LNCaP clone FGC (cell line): ENCODE data around the gene BSCL2.

ENCODE experiments used
- DNase-seq: peaks from one replicate; pipeline ENCODE4 v3.0.0-alpha.2; 2011; ENCODE audit warnings: low read depth
- H3K4me3 ChIP-seq: 2 replicates; pipeline ENCODE4 v1.5.1; 2011; ENCODE audit warnings: mild to moderate bottlenecking, low read depth, low read length, control low read depth
- TF ChIP-seq, protein P1 (sequence below): IDR thresholded peaks from 2 replicates; pipeline ENCODE4 v1.5.1; 2012; ENCODE audit warnings: mild to moderate bottlenecking; ENCODE audit not compliant: control insufficient read depth, insufficient read depth; ENCODE audit errors: extremely low read depth

Gene BSCL2

DNA sequence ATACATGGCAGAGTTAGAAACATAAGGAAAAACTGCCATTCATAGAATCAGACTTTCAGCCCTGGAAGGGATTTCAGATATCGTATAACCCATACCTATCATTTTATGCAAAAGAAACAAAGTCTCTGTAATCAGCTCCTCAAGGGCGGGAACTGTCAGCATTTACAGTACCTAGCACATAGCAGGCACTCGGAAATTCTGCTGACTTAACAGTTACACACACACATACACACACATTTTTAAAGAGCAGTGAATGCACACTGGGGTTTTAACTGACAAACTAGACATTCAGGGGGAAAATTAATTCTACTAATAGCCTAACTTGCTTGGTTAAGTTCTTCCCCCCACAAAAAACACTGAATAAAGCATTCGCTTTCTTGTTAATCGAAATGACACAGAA, 9.0 kb upstream of the BSCL2 start:
- no peak for DNase-seq
- TF ChIP-seq, protein P1, sequence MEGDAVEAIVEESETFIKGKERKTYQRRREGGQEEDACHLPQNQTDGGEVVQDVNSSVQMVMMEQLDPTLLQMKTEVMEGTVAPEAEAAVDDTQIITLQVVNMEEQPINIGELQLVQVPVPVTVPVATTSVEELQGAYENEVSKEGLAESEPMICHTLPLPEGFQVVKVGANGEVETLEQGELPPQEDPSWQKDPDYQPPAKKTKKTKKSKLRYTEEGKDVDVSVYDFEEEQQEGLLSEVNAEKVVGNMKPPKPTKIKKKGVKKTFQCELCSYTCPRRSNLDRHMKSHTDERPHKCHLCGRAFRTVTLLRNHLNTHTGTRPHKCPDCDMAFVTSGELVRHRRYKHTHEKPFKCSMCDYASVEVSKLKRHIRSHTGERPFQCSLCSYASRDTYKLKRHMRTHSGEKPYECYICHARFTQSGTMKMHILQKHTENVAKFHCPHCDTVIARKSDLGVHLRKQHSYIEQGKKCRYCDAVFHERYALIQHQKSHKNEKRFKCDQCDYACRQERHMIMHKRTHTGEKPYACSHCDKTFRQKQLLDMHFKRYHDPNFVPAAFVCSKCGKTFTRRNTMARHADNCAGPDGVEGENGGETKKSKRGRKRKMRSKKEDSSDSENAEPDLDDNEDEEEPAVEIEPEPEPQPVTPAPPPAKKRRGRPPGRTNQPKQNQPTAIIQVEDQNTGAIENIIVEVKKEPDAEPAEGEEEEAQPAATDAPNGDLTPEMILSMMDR = no peak

DNA sequence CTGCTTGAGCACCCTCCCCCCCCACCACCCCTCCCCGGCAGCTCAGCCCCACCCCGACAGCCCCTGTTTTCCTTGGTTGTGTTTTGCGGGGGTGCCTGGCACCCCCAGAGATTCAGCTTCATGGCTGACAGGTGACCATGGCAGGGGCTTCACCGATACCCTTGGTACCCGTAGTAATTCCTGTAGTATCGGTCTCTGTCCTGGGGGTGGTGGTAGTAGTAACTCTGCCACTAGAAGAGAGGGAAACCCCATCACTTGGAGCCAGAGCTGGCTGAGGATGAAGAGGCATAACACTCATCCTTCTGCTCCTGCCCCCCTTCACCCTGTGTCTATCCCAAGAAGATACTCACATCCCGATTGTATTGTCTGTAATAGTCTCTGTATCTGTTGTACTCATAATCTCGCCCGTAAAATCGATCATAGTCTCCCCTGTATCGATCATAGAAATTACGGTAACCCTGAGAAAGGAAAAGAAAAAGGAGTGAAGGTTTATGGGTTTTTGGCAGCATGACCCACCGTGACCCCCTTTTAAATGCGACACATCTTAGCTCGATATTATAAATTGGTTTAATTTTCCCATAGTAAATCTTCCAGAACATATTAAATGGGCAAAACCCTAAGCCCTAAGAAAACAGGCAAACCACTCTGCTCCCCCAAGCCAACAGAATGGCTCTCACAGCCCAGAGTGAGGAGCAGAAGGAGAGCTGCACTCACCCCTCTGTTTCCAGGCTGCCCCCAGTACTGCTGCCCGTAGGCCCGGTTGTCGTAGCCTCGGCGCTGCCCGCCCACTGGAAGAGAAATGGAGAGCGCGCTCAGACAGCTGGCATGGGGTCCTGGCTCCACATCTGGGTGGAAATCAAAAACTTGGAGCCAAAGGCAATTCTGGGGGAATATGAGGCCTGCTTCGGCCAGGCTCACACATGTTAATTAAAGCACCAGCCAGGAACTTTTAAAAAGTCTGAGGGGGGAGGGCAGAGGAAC, 8.2 kb upstream of the BSCL2 start:
- no peak for DNase-seq
- TF ChIP-seq, protein P1 = no peak

More for the DNA sequence above, 9.0 kb upstream of the BSCL2 start:
- no peak overlapping the region for H3K4me3 ChIP-seq

DNA sequence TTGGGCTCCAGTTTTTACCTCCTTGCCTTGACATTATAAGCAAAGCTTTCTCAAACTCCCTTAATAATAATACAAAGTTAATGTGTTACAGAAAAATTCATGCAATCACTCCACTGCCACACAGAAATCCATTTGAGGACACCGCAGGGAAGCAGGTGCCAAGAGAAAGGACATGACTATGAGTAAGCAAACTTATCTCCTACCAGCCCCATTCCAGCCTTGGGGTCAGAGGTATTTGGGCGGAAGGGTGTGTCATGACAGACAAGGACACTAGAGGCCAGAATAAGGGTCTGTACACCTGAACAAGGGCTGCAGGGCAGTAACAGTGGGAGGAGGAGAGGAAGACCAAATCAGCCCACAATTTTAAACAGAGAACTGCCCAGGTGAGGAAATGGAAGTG, 6.1 kb upstream of the BSCL2 start:
- no peak overlapping the region for H3K4me3 ChIP-seq
- TF ChIP-seq, protein P1 = no peak
- no peak for DNase-seq

More for the DNA sequence above, 8.2 kb upstream of the BSCL2 start:
- no peak overlapping the region for H3K4me3 ChIP-seq

- TF ChIP-seq, protein P1 = no peak
- no peak for DNase-seq
- H3K4me3 ChIP-seq = no peak overlapping the region
Measured at GRCh38 chr11:62712861-62713260, 5.6 kb upstream of the BSCL2 start.

DNA sequence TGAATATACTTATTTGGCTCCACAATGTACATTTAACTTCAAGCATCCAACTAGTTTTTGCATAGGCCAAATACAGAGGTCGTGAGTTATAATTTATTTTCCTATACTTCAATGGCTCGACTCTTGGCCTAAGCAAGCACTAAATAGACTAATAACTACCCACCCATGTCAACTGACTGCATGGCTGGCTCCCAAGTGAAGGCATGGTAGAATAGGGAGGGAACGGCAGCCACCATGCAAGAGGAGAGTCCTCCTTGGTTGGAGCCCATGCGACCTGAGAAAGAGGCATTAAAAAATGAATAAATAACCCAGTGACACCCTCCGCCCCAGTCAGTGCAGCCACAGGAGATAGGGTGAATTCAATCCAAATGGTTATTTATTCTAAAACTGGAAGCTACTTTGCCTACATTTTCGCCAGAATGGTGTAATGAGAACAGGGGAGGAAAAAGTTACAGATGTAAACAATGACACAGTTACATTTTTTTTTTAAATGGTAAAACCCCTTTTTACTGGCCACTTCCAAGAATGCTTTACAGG, 5.1 kb upstream of the BSCL2 start:
- DNase-seq = no peak
- H3K4me3 ChIP-seq = no peak overlapping the region
- TF ChIP-seq, protein P1 = no peak

GRCh38 chr11:62710001-62710345, 2.7 kb upstream of the BSCL2 start:
- peak overlapping the region; percentile 59 for H3K4me3 ChIP-seq
- TF ChIP-seq, protein P1 = no peak
- no peak for DNase-seq
